GM18507 (cell line): ENCODE data around the gene TOP2A.

Source experiments
- DNase-seq: peaks from one replicate; pipeline ENCODE4 v3.0.0; 2011; ENCODE audit warnings: low read depth; ENCODE audit not compliant: insufficient read length; ENCODE audit errors: extremely low spot score
- FAIRE-seq: peaks from 2 replicates; lab custom pipeline; 2011; peaks lifted over from hg19 to GRCh38; lab: Jason Lieb, UNC

The TOP2A gene

GRCh38 chr17:40340880-40341807 lies 76.6 kb downstream of the TOP2A start:
- DNase-seq: peak; percentile 64
- FAIRE-seq: peak; percentile 91

GRCh38 chr17:40340327-40340726 lies 77.4 kb downstream of the TOP2A start:
- FAIRE-seq (no peak), DNase-seq (no peak)

GRCh38 chr17:40338941-40339649 lies 78.6 kb downstream of the TOP2A start:
- no peak for DNase-seq
- FAIRE-seq: no peak
